ENCODE data around the gene LRRK2.

DNA sequence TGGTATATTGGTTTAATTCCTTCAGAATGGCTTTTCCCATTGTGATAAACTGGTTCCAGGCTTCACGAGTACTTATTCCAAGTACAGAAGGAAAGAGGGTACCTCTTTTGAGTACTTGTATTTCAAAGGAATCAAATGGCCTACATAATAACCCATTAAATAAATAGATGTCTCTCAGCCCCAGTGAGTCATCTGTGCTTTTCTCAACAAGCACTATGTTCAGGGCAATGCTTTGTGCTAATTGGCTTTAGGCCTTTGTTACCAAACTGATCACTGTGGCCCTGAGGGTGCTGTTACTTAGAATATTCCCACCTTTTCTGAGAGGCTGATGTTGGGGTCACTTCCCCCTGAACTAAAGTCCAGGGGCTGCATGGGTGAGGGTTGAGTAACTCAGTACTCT is 107.1 kb downstream of the LRRK2 start:
- TF ChIP-seq, protein P1, sequence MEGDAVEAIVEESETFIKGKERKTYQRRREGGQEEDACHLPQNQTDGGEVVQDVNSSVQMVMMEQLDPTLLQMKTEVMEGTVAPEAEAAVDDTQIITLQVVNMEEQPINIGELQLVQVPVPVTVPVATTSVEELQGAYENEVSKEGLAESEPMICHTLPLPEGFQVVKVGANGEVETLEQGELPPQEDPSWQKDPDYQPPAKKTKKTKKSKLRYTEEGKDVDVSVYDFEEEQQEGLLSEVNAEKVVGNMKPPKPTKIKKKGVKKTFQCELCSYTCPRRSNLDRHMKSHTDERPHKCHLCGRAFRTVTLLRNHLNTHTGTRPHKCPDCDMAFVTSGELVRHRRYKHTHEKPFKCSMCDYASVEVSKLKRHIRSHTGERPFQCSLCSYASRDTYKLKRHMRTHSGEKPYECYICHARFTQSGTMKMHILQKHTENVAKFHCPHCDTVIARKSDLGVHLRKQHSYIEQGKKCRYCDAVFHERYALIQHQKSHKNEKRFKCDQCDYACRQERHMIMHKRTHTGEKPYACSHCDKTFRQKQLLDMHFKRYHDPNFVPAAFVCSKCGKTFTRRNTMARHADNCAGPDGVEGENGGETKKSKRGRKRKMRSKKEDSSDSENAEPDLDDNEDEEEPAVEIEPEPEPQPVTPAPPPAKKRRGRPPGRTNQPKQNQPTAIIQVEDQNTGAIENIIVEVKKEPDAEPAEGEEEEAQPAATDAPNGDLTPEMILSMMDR (IDR thresholded peaks at IDR 0.05), result no peak
- TF ChIP-seq POLR2AphosphoS5 (IDR thresholded peaks at IDR 0.05), result no peak

Measured in prostate gland (tissue), 2 donors.